H7 (cell line): Measurements from ENCODE around the gene SYVN1. TPM values are rescaled to one million over a fixed set of nuclear protein-coding genes. Genes with fewer than 3 reads are reported as not detected.
A peak's percentile ranks its signal among the peaks of the same experiment; 100 is the strongest.

Experiments used
- DNase-seq: peaks from one replicate; pipeline ENCODE4 v3.0.0; 2012
- H3K27me3 ChIP-seq: 2 replicates; pipeline ENCODE4 v1.6.0; 2011; ENCODE audit warnings: mild to moderate bottlenecking, low read length; ENCODE audit not compliant: control insufficient read depth, insufficient read depth
- H3K36me3 ChIP-seq: replicated peaks from 2 replicates; pipeline ENCODE4 v1.5.1; 2011; ENCODE audit warnings: low read length; ENCODE audit not compliant: control insufficient read depth, insufficient read depth
- H3K4me3 ChIP-seq: 2 replicates; pipeline ENCODE4 v1.5.1; 2011; ENCODE audit warnings: low read depth, mild to moderate bottlenecking, control low read depth, low read length, moderate library complexity; ENCODE audit not compliant: insufficient read depth
- total RNA-seq: library from RNA; depleted of rRNA; stranded (reverse); fragments of >200 nt; shearing (Covaris generic); gene quantifications from 2 replicates; pipeline ENCODE4 v1.2.3, GENCODE V29; 2014; rRNA removed

The SYVN1 gene
- total RNA-seq, 1 experiment from 2014 or later = 11.5 TPM

DNA sequence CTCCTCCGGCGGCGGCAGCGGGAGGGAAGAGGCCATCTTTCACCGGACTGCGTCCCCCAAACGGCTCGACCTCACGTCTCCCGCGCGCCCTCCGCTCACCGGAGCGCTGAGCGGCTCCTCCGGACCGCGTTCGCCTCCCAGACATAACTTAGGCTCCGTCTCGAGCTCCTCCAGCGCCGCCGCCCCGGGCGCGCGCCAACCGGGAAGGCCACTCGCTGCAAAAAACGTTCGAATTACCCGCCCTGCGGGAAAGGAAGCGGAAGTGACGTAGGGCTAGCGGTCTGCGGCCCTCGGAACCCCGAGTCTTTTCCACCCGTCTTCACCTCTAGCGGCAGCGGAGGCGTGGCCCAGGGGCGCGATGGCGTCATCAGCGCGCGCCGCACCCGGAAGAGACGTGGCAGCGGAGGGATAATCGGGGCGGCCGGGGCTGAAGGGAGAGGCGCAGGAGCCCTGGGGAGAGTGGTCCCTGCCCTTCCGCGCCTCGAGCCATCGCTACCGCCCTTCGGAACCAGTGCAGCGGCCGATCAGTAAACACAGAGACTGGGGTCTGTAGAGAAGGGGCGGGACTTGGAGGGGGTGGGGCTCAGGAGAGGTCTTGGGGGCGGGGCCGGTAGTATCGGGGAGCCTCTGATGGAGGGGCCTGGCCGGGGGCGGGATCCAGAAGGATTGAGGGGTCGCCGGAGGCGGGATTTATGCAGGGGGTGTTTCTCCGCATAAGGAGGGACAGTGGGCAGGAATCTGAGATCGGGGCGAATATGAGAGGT lies 50.3 kb downstream of the SYVN1 start, which contains the start of the genes CDCA5 and ZFPL1:
Gene CDCA5, minus strand, starts transcription at position 207 of the 764 bp plus-strand sequence. Its CDS starts 62 bp downstream, at position 145.
Gene ZFPL1, plus strand, starts transcription at position 389 of the 764 bp plus-strand sequence. CDS start 477 bp downstream, outside the sequence.
- no peaks in the 10 kb centered on the region for H3K27me3 ChIP-seq
- DNase-seq = peak; percentile 100
- H3K4me3 ChIP-seq = peak within 1 kb of the TSS; percentile 88
- peaks cover 20% of the 10 kb centered on the region for H3K36me3 ChIP-seq

GRCh38 chr11:65083134-65083833 lies 51.0 kb downstream of the SYVN1 start:
- peaks cover 26% of the 10 kb centered on the region for H3K36me3 ChIP-seq
- DNase-seq = peak; percentile 40
- no peaks in the 10 kb centered on the region for H3K27me3 ChIP-seq
- H3K4me3 ChIP-seq = peak overlapping the region; percentile 88

GRCh38 chr11:65078786-65079342 lies 55.5 kb downstream of the SYVN1 start:
- no peak overlapping the region for H3K4me3 ChIP-seq
- no peak for DNase-seq
- H3K27me3 ChIP-seq = no peaks in the 10 kb centered on the region
- H3K36me3 ChIP-seq = peaks cover 39% of the 10 kb centered on the region

GRCh38 chr11:65078151-65078550 lies 56.2 kb downstream of the SYVN1 start:
- Histone ChIP-seq H3K27me3 (no peaks in the 10 kb centered on the region), H3K36me3 (peaks cover 39% of the 10 kb centered on the region), H3K4me3 (no peak overlapping the region)
- DNase-seq = peak; percentile 85

DNA sequence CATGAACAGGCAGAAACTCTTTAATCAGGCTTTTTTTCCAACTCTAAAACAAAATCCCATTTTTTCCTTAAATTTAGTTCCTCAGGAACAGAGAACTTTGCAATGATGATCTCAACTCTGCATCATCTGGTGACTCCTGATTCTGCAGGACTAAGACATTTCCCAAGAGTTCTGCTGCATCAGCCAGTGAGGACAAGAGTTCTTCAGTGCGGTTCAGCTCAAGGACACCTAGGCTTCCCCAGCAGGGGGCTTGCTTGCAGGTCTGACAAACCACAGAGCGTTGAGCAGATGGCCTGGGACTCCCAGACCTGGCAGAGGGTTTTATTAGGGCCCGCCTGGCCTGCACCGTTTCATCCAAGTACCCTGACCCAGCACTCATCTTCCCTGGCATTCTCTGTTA lies 56.9 kb downstream of the SYVN1 start:
- Histone ChIP-seq H3K4me3 (no peak overlapping the region), H3K36me3 (peaks cover 39% of the 10 kb centered on the region), H3K27me3 (no peaks in the 10 kb centered on the region)
- DNase-seq = no peak

Other genes starting within 250 kb of the SYVN1 start
- 19.3 and 22.5 TPM in 2 replicates for gene ATG2A, start 217.3 kb downstream of the SYVN1 start, total RNA-seq
- 5.0 and 6.0 TPM in 2 replicates for gene PPP2R5B, start 209.8 kb downstream of the SYVN1 start, total RNA-seq
- gene GPHA2, start 198.6 kb downstream of the SYVN1 start, total RNA-seq = 2.4 TPM in 1 of 2 replicates, not detected in the other
- 0.97 and 1.1 TPM in 2 replicates for gene MAJIN, start 162.4 kb downstream of the SYVN1 start, total RNA-seq
- 0.55 TPM in 1 of 2 replicates, not detected in the other for gene BATF2, start 137.5 kb downstream of the SYVN1 start, total RNA-seq
- 219 and 221 TPM in 2 replicates for gene ARL2, start 120.4 kb downstream of the SYVN1 start, total RNA-seq
- 11.8 and 12.7 TPM in 2 replicates for gene SNX15, start 107.1 kb downstream of the SYVN1 start, total RNA-seq
- 15.4 TPM in 2 replicates for gene SAC3D1, start 93.3 kb downstream of the SYVN1 start, total RNA-seq
- 1.4 and 2.4 TPM in 2 replicates for gene NAALADL1, start 76.0 kb downstream of the SYVN1 start, total RNA-seq
- 83.8 and 88.7 TPM in 2 replicates for gene CDCA5, start 50.5 kb downstream of the SYVN1 start, total RNA-seq
- gene ZFPL1, start 50.3 kb downstream of the SYVN1 start, total RNA-seq = 53.8 and 55.3 TPM in 2 replicates
- gene VPS51, start 38.3 kb downstream of the SYVN1 start, total RNA-seq = 162 and 186 TPM in 2 replicates
- 31.9 and 45.2 TPM in 2 replicates for gene TM7SF2, start 22.6 kb downstream of the SYVN1 start, total RNA-seq
- gene ZNHIT2, start 16.8 kb downstream of the SYVN1 start, total RNA-seq = 14.1 and 22.5 TPM in 2 replicates
- 779 and 1,014 TPM in 2 replicates for gene FAU, start 12.4 kb downstream of the SYVN1 start, total RNA-seq
- gene MRPL49, start 12.2 kb downstream of the SYVN1 start, total RNA-seq = 89.9 and 93.3 TPM in 2 replicates
- 2.0 and 2.3 TPM in 2 replicates for gene SPDYC, start 35.7 kb upstream of the SYVN1 start, total RNA-seq
- 160 and 165 TPM in 2 replicates for gene CAPN1, start 47.4 kb upstream of the SYVN1 start, total RNA-seq
- gene POLA2, start 127.4 kb upstream of the SYVN1 start, total RNA-seq = 27.6 and 35.2 TPM in 2 replicates
- gene CDC42EP2, start 180.3 kb upstream of the SYVN1 start, total RNA-seq = 0.97 and 1.2 TPM in 2 replicates
- 65.2 and 69.2 TPM in 2 replicates for gene DPF2, start 199.3 kb upstream of the SYVN1 start, total RNA-seq
- gene TIGD3, start 220.2 kb upstream of the SYVN1 start, total RNA-seq = 0.35 and 0.70 TPM in 2 replicates
- 0.73 and 0.81 TPM in 2 replicates for gene SLC25A45, start 248.1 kb upstream of the SYVN1 start, total RNA-seq